HG03439 (cell line): ENCODE data around the gene ATMIN.
A peak's percentile ranks its signal among the peaks of the same experiment; 100 is the strongest.

Experiments
- ATAC-seq: cut with Tn5 transposase; IDR thresholded peaks from one replicate; pipeline ENCODE4 v1.9.1; 2021; ENCODE audit warnings: mild to moderate bottlenecking, moderate library complexity; ENCODE audit not compliant: unreplicated experiment

The ATMIN gene

DNA sequence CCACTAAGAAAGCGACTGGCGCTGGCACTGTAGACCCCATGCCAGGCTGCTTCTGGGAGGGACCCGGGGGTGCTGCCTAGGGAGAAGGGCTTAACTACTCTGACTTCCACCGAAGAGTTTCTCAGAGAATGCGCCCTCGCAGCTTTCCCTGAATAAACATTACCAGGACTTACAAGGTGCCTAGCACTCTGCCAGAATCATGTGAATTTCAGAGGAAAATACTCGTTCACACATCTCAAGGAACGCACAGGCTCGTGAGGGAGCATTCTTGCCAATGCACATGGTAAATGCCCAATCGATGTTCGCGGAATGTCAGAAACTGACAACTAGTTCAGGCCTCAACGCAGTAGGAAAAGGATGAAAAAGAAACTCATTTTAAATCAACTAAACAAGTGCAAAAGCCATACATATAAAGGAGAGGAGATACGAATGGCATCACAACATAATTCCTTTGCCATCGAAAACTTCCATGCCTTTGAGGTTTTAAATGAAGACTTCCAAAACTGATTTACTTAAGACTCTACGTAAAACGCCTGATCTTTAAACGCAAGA is 30.0 kb upstream of the ATMIN start:
- no peak for ATAC-seq

DNA sequence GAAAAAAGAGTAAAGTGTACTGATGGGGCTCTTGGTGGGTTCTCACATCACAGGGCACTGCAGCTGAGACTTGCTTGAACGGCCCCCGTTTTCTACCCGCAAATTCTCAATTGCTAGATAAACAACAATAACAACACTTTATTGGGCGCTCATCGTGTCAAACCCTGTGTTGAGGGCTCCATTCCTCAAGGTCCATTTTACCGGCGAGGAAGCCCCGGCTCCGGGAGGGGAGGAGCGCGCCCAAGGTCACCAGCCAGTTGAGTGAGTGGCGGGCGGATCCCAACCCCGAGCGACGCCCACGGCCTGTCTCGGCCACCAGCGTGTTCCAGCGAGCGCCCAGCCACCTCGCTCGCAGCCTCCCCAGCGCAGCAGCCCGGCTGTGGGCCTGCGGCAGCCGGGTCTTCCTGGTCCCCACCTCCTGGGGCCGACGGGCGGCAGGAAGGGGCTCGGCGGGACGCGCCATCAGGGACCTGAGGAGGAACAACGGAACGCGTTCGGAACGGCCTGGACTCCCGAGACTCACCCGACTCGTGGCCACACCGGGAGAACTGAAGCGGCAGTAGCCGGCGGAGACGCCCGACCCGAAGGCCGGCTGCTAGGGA is 29.3 kb upstream of the ATMIN start:
- ATAC-seq = peak; percentile 26

DNA sequence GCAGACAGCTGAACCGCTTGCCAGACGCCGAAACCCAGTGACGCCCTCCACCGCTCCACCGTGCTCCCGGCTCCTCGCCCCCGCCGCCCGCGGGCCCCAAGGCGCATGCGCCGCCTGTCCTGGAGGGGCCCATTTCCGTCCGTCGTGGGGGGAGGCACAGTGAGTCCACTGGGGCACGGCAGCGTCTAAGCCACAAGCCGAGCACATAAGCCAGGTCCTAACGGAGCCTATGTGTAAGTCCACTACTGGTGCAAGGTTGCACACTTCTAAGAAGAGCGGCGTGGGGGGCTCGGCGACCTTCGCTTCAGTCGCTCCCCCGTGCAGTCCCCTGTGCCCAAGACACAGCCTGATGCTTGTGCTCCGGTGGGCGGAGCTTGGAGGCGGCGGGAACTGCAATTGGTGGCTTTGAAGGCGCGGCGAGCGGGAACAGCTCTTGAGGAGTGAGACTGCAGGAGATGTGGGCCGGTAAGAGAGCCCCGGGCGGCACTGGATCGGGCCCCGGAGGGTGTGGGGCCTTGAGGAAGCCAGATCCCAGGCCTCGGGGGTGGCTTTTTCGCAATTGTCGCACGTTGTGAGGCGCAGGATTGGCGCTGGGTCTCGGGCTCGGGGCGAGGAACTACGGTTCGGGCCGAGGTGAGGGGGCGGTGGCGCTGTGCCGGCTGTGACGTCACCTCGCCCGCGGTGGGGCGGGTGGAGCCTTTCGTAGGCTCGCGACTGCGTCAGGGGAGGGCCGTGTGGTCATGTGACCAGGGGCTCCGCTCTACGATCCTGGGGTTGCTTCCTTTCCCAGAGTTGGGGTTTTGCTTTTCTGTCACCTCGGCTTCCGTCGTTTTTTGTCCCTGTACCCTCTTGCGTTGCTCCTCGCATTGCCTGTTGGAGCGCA is 28.6 kb upstream of the ATMIN start, which contains the start of the genes CENPN and CMC2:
CENPN (plus strand) TSS at position 402 of the 883 bp plus-strand sequence. CDS start 4,726 bp downstream, outside the sequence.
CMC2 (minus strand) TSS at position 73 of the 883 bp plus-strand sequence. CDS start 9,491 bp downstream, outside the sequence.
- ATAC-seq = peak; percentile 83

DNA sequence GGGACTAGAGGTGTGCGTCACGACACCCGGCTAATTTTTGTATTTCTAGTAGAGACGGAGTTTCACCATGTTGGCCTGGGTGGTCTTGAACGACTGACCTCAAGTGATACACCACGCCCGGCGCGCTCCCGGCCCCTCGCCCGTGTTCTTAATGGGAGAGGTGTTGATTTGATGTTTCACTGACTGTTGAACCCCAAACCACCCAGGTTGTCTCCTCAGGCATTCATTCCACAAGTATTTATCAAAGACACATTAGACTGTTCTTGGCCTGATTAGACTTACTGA is 27.2 kb upstream of the ATMIN start:
- ATAC-seq = no peak

DNA sequence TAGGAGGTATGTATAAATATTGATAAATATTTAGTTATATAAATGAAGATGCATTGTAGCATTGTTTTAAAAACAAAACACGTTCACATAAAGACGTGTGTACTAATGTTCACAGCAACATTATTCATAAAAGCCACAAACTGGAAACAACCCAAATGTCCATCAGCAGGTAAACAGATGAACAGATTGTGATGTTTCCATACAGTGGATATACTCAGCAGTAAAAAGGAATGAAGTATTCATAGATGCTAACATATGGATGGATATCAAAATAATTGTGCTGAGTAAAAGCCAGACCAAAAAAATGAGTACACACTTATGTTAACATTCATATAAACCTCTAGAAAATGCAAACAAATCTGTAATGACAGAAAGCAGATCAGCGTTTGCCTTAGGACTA is 22.7 kb upstream of the ATMIN start:
- ATAC-seq = no peak

DNA sequence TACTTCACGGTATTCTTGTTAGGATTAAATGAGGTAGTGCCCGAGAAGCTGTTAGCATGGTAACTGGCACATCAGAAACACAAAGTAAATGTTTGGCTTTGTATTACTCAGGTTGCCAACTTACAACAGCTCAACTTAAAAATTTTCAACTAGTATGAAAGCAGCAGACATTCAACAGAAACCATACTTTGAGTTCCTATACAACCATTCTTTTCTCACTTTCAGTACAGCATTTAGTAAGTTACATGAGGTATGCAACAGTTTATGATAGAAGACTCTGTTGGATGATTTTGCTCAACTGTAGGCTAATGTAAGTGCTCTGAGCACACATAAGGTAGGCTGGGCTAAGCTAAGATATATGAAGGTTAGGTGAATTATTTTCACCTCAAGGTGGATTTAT is 21.0 kb upstream of the ATMIN start:
- ATAC-seq = no peak

DNA sequence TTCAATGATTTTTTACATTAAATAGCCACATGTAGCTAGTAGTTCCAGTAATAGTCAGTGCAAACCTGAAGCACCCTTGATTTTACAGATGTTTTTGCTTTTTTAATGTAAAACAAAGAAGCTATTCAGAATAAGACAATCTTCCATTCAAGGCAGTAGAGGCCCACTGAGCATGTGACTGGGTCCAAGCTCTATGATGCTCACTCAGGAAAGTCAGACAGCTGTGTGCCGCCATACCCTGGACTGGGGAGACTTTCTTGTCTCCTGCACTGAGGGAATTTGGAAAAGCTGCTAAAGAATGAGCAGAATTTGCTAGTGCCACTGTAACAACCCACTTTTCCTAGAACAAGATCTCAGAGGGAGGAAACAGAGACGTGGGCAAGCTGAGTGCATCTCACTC is 17.1 kb upstream of the ATMIN start:
- no peak for ATAC-seq

DNA sequence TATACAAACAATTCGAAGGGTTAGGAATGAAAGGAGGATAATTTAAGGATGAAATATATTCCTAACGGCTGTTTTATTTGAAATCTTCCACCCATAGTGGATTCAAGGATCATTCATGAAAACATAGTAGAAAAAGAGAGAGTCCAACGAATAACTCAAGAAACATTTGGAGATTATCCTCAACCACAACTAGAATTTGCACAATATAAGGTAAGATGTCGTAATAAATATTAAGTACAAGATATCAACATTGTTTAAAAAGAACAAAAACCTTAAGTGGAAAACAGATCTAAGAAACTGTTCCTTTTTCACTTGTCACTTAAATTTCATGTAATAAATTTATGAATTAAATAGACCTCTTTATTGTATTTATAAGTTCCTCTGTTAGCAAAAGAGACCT is 9.2 kb upstream of the ATMIN start:
- ATAC-seq = no peak

DNA sequence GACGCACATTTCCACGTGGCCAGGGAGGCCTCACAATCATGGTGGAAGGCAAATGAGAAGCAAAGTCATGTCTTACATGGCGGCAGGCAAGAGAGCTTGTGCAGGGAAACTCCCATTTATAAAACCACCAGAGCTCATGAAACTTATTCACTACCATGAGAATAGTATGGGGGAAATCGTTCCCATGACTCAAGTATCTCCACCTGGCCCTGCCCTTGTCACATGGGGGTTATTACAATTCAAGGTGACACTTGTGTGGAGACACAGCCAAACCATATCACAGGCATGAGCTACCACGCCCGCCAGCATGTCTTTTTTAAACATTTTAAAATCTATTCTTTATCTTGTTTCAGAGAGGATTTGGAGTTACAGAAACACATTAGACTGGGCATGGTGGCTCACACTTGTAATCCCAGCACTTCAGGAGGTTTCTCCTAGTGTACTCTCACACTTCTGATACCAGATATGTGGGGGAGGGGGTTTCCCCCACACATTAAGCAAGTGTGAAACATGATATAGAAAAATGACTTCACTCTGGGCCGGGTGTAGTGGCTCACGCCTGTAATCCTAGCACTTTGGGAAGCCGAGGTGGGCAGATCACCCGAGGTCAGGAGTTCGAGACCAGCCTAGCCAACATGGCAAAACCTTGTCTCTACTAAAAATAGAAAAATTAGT is 5.6 kb upstream of the ATMIN start:
- no peak for ATAC-seq

DNA sequence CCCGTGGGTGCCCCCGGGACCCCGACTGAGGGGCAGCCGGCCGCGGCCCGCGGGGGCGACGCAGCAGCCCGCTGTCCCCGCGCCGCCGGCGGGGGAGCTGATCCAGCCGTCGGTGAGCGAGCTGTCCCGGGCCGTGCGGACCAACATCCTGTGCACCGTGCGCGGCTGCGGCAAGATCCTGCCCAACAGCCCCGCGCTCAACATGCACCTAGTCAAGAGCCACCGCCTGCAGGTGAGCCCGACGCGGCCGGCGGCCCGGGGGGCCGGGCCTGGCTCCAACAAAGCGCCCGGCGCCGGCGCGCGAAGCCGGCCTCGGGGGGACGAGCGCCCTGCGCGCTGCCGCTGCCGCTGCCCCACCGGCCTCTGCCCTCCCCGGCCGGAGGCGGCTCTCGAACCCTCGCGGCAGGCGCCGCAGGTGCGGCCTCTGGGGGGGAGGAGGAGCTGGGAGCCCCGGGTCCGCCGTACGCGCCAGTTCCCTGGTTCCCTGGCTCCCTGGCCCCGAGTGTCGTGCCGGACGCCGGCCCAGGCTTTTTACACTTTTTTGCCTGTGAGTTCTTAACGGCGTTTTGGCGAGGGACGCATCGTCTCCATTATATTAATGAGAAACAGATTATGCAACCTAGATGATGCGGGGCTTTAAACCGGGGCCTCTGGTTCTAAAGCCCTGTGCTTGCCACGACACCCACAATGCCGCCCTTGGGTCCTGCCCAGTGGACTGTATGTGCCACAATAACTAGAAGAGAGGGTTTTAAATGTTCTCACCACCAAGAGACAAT is 521 bp downstream of the ATMIN start:
- peak; percentile 53 for ATAC-seq

DNA sequence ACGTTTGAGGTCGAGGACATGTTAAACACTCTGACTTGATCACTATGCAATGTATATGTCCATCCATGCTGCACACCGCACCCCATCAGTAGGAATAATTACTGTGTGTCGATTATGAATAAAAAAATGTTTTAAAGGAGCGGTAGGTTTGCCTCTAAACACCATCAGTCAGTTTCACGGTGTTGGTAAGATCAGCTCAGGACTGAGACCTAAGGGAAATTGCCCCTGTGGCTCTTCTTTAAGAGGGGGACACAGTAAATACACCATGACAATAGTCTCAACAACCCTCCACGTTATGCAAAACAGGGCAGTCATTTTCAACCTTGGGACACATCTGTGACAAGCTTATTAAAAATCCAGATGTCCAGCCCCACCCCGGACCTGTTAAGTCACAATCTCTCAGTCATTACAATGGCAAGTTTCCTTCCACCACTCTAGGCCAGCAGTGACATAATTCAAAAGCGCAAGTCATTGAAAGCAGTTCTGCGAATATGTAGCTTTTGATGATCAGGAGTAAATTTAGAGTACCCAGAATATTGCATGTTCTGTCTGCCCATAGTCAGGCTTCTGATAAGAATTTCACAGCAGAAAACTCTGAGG is 1.2 kb downstream of the ATMIN start:
- ATAC-seq = no peak

DNA sequence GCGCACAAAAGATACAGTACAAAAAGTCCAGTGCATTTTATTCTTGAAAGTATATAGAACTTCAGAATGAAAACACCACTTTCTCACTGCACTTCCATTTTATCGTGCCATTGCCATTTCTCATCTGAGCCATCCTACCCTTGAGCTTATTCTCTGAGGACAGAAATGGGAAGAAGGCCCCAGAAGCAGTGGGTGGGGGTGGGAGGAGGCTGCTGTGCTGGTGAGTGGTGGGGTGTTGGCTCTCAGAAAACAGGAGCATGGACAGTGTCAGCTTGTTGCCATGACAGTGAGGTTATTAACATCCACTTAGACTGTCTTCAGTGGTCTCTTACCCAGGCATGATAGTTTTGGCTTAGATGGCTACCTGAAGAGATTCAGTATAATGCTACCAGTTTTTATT is 4.5 kb downstream of the ATMIN start:
- no peak for ATAC-seq

DNA sequence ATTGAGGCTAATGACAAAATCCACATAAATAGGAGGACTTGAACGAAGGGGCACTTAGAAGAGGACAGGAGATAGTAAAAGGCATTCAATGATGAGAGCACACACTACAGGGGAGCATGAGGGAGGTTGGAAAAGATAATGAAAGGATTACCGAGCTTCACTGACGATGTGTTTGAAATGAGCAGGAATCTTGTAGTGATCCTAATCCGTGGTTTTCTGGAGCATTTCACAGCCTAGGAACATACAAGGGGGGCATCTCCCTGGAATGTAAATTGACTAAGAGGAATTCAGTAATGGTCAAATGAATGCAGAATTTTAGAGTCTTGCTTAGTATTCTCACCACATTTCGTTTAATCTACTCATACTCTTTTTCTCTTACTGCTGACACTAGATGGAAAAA is 5.2 kb downstream of the ATMIN start:
- no peak for ATAC-seq

DNA sequence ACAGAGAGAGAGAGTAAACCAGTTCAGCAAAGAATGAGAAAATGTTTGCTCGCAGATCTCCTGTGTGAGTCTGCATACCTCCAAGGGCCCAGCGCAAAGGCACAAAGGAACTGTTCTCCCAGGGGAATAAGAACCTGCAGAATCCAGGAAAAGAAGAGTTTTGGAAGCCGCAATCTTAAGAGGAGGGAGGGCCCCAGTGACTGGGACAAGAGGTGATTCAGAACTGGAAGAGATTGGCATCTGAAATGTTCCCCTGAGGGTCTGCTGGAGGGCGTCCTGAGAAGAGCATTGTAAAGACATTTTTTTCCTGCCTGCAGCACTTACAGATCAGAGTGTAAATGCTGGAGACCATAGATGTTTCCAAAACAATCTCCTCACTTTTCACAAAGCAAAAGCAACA is 6.1 kb downstream of the ATMIN start:
- ATAC-seq = no peak

DNA sequence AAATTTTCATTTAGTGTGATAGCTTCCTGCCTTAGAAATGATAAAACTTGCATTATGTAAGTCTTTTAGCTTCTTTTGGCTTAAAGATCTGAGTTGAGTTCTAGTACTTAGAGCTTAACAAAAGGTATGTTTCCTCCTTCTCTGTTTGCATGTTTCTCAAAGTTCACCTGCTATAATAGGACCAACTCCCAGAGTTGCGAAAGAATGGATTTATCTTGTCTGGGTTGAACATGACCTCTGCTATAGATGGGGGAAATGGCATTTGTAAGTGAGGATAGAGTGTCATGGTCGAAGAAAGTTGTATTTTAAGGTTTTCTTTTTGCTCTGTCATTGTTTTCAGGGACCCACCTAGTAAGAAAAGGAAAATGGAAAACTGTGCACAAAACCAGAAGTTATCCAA is 7.2 kb downstream of the ATMIN start:
- ATAC-seq = no peak

DNA sequence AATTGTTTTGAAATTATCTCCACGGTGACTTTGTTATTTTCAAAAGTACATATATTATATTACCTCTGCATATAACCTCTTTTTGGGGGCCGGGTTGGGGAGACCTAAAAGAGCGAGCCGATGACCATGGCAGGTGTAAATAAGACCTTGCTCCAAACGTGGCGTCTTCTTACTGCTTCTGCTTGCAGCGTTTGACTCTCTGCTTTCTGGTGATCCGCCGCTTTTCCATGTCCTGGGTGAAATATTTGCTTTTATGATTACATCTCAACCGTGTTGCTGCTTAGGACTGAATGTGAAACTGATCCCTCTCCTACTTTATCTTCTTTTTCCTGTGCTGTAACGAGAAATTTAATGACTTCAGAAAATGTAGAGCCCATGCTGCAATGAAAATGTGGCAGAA is 18.1 kb downstream of the ATMIN start:
- no peak for ATAC-seq

DNA sequence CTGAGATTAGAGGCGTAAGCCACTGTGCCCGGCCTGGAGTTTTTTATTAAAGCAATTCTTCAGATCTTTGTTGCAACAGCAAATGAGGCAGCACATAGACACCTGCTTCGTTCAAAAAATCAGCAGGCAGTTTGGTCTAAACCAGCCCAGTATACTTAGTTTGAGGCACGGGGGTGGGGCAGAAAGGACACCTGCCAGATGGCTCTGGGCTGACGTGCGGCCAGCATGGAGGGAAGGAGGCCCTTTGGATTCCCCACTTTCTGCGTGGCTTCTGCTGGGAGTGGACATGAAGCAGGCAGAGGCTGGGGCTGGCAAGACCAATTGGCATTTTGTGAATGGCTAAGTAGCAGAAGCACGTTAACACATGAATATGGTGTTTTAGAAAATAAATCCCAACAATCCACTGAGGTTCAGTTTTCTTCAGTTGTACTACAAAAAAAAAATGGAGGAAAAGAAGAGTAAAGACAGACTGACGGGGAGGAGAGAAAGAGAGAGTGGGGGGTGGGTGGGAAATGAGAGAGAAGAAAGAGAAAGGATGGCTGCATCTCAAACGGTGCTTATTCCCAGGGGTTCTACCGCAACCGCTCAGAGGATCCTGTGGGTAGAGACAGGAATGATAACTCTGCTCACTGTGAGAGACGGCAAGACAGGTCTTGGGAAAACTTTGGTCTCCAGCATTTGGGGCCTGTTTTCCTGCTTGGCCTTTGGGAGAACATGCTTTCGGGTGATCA is 25.1 kb downstream of the ATMIN start:
- no peak for ATAC-seq

DNA sequence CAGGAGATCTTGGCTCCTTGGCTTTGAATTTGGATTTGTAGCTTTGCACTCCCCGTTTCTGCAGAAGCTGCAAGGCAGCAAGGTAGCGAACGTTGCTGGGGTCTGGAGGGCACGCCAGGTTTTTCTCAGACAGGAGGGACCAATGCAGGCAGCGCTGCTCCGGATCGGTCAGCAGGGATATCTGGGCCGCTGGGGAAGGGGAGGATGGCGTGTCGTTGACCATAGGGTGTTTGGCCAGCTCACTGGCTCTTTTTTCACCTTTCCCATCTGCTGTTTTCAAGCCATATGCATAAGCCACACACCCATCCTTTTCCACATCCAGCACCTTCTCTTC is 25.6 kb downstream of the ATMIN start:
- no peak for ATAC-seq

DNA sequence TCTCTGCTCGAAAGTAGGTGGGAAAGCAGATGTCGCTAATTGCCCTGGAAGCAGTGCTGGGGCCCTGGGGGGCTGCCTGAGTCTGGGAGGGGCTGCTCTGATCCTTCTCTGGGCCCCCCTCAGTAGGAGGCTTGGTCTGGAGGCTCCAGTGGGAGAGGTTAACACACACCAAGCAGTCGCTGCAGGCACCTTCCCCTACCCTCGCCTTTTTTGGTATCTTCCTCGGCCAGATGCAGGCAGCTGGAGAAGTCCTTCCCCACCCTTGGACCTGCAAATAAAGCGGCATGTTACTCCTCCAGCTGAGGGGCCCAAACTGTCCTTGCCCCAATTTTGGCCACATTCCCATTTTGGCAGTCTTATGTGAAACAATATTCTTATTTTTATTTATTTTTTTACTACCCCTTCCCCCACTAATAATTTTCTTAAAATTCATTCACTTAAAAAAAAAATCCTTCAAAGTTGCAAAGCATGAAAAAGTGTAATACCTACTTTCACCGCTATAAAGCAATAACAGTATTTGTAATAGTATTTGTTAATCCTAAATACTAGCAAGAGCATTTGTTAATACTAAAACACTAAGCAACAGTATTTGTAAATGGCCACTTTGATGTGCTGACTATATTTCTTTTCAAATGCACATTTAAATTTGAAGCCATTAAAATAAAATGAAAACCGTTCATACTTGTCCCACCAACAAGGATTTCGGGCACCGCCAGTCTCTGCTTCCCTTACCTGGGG is 26.4 kb downstream of the ATMIN start:
- no peak for ATAC-seq
